KMS-11 (cell line): Measurements from ENCODE around the gene PDXK.

Experiments
- H2AFZ ChIP-seq: fragments of 200-600 bp; sonication (generic); 2 replicates; pipeline ENCODE4 v1.6.1; 2016; ENCODE audit warnings: antibody characterized with exemption, mixed run types, low read depth
- H3K27ac ChIP-seq: fragments of 200-600 bp; sonication (generic); 2 replicates; pipeline ENCODE4 v1.6.1; 2016; ENCODE audit warnings: mild to moderate bottlenecking, mixed run types
- H3K27me3 ChIP-seq: fragments of 200-600 bp; sonication (generic); 2 replicates; pipeline ENCODE4 v1.6.1; 2017; ENCODE audit warnings: mild to moderate bottlenecking, low read depth, mixed run types, moderate library complexity; ENCODE audit not compliant: insufficient read depth
- H3K36me3 ChIP-seq: fragments of 200-600 bp; sonication (generic); 2 replicates; pipeline ENCODE4 v1.6.1; 2017; ENCODE audit warnings: mild to moderate bottlenecking, mixed run types; ENCODE audit not compliant: insufficient read depth
- H3K4me1 ChIP-seq: fragments of 200-600 bp; sonication (generic); 2 replicates; pipeline ENCODE4 v1.6.1; 2016; ENCODE audit warnings: mild to moderate bottlenecking, low read depth, mixed run types; ENCODE audit not compliant: poor library complexity, severe bottlenecking
- H3K4me2 ChIP-seq: fragments of 200-600 bp; sonication (generic); 2 replicates; pipeline ENCODE4 v1.7.0; 2016; ENCODE audit warnings: mild to moderate bottlenecking, mixed run types
- H3K4me3 ChIP-seq: fragments of 200-600 bp; sonication (generic); IDR thresholded peaks from 2 replicates; pipeline ENCODE4 v1.6.1; 2017; ENCODE audit warnings: low read depth, low read length, mixed read lengths; ENCODE audit not compliant: insufficient read depth
- H3K79me2 ChIP-seq: fragments of 200-600 bp; sonication (generic); 2 replicates; pipeline ENCODE4 v1.6.1; 2016; ENCODE audit warnings: low read depth, mixed run types; ENCODE audit not compliant: insufficient read depth
- H3K9ac ChIP-seq: fragments of 200-600 bp; sonication (generic); 2 replicates; pipeline ENCODE4 v1.6.1; 2016; ENCODE audit warnings: mild to moderate bottlenecking, mixed run types
- H4K20me1 ChIP-seq: fragments of 200-600 bp; sonication (generic); 2 replicates; pipeline ENCODE4 v1.6.1; 2016; ENCODE audit warnings: mild to moderate bottlenecking, mixed run types; ENCODE audit not compliant: insufficient read depth
- CTCF ChIP-seq: fragments of 200-600 bp; sonication (generic); conservative IDR thresholded peaks from 2 replicates; pipeline ENCODE4 v1.6.1; 2017; ENCODE audit warnings: low read depth, mild to moderate bottlenecking, antibody characterized with exemption, low read length, moderate library complexity, mixed read lengths

PDXK gene

GRCh38 chr21:43757601-43758000 lies 38.7 kb downstream of the PDXK start:
- Histone ChIP-seq H3K9ac (no peak overlapping the region), H4K20me1 (no peaks in the 10 kb centered on the region), H3K4me3 (no peak overlapping the region), H3K27ac (no peak overlapping the region), H3K27me3 (no peaks in the 10 kb centered on the region), H3K4me2 (no peak overlapping the region), H3K79me2 (no peaks in the 10 kb centered on the region), H2AFZ (no peak overlapping the region), H3K4me1 (no peaks in the 10 kb centered on the region), H3K36me3 (no peaks in the 10 kb centered on the region)
- TF ChIP-seq CTCF, result no peak

GRCh38 chr21:43758111-43758641 lies 39.2 kb downstream of the PDXK start:
- no peaks in the 10 kb centered on the region for H3K27me3 ChIP-seq
- no peak overlapping the region for H3K27ac ChIP-seq
- H3K4me2 ChIP-seq, result no peak overlapping the region
- no peak overlapping the region for H3K9ac ChIP-seq
- no peaks in the 10 kb centered on the region for H3K36me3 ChIP-seq
- TF ChIP-seq CTCF, result no peak
- H2AFZ ChIP-seq, result no peak overlapping the region
- H3K4me3 ChIP-seq, result no peak overlapping the region
- H4K20me1 ChIP-seq, result no peaks in the 10 kb centered on the region
- H3K79me2 ChIP-seq, result no peaks in the 10 kb centered on the region
- H3K4me1 ChIP-seq, result no peaks in the 10 kb centered on the region

GRCh38 chr21:43758811-43759210 lies 39.9 kb downstream of the PDXK start:
- no peak overlapping the region for H3K4me3 ChIP-seq
- H2AFZ ChIP-seq, result no peak overlapping the region
- H3K36me3 ChIP-seq, result no peaks in the 10 kb centered on the region
- no peaks in the 10 kb centered on the region for H3K79me2 ChIP-seq
- TF ChIP-seq CTCF, result no peak
- H4K20me1 ChIP-seq, result no peaks in the 10 kb centered on the region
- no peak overlapping the region for H3K4me2 ChIP-seq
- H3K9ac ChIP-seq, result no peak overlapping the region
- no peaks in the 10 kb centered on the region for H3K4me1 ChIP-seq
- H3K27me3 ChIP-seq, result no peaks in the 10 kb centered on the region
- no peak overlapping the region for H3K27ac ChIP-seq

- no peaks in the 10 kb centered on the region for H3K36me3 ChIP-seq
- H2AFZ ChIP-seq, result no peak overlapping the region
- TF ChIP-seq CTCF, result no peak
- no peak overlapping the region for H3K4me3 ChIP-seq
- no peak overlapping the region for H3K27ac ChIP-seq
- H3K4me2 ChIP-seq, result no peak overlapping the region
- no peaks in the 10 kb centered on the region for H3K79me2 ChIP-seq
- no peak overlapping the region for H3K9ac ChIP-seq
- H4K20me1 ChIP-seq, result no peaks in the 10 kb centered on the region
- no peaks in the 10 kb centered on the region for H3K4me1 ChIP-seq
- H3K27me3 ChIP-seq, result no peaks in the 10 kb centered on the region
Measured at GRCh38 chr21:43759651-43760050, 40.7 kb downstream of the PDXK start.
